ENCODE measurements around the gene CRABP1.

CRABP1 gene

DNA sequence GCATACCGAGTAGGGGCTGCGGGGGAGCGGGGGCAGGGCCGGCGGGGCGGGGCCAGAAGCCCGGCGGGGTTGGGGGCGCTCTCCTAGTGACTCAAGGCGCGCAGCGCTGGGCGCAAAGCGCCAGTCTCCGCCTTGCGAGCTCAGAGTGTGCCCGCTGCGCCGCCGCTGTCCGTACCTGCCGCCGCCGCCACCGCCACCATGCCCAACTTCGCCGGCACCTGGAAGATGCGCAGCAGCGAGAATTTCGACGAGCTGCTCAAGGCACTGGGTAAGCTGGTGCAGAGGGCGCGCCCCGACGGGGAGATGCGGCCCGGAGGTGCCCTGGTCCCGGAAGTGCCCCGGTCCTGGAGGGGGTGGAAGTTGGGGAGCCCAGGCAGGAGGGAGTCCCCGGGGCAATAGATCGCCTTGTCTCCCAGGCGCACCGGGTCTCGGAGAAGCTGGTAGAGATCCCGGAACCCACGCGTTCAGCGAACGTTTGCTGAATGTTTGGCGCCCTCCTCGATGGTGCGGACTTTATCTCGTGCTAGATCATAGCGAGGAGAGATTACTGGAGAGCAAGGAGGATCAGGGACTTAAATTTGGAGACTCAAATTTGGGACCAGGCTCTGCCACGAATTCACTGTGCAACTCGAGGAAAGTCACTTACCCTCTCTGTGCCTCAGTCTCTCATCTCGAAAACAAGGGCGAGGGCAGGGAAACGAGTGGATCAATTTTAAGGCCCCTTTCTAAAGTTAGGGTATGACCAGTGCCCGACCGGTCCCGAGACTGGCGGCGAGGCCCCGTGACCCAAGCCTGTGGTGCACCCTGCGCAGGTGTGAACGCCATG, at the start of gene CRABP1:
CRABP1 (plus strand) TSS at position 123 of the 826 bp plus-strand sequence; CDS start at position 199, 76 bp downstream.
- DNase-seq (ENCODE audit: low read depth in 2 of 2), result no peak

GRCh38 chr15:78291052-78291451, 49.1 kb upstream of the CRABP1 start:
- DNase-seq (ENCODE audit: low read depth in 2 of 2), result no peak

DNA sequence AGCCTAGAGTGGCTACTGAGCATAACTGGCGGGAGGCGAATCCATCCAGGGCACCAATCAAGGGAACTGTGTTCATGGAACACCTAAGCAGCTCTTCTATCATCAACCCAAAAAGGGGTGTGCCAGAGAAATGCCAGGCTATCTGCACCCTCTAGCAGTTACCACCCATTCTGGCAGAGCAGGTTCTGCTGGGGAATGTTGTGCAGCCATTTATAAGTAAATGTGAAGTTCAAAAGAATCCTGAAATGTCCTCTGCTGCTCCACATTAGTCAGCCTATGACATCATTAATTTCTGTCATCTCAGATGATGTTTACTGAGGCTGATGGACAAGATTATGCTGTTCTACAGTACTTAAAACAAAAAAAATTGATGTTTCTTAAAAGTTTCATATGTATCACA, 48.5 kb upstream of the CRABP1 start:
- DNase-seq (ENCODE audit: low read depth in 2 of 2), result no peak

DNA sequence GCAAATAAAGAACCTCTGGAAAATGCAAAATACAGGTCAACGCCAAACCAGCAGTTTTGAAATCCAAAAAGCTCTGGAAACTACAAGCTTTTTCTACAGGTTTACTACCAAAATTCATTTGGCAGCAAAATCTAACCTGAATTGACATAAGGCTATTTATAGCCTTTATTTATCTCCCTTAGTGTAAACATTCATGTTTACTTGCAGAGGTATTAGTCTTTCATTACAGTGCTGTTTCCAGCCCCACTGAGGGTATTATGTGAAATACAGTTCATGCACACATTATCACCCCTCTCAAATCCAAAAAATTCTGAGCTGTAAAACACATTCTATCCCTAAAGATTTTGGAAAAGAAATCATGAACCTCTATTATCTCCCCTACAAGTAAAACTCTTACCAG, 47.9 kb upstream of the CRABP1 start:
- DNase-seq (ENCODE audit: low read depth in 2 of 2), result no peak

DNA sequence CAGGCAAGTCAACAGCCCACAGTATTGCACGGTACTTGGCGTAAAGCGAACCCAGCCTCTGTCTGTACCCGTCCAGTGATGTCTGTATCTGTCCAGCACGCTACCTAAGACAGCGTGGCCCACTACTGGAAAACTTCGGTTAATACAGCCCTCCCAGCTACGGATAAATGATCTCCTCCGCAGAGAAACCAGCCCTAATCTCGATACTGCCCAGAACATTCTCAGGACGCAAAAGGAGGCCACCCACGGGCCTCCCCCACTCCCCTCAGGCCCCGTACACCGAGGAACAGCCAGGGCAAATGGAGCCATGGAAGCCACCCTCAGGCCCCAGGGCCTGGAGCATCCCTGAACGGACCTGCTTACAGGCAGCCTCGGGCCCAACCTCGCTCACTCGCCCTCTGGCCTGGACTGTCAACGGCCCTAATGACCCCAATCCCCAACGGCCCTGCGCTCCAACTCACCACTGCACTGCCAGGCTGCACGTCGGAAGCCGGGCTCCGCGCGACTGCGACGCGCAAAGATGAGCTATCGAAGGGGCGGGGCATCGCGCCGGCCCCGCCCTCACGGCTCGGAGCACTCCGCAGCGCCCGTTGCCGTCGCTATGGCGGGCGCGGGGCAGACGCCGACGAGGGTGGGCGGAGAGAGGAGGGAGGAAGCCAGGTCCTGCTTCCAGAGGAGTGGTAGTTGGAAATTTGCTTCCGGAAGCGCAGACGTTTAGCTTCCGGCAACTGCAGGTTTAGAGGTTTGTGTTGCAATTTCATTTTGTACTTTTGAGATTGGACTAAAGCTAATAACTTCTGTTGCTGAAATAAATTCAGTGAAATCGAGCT, 40.8 kb upstream of the CRABP1 start, which contains the start of gene SKIC8:
SKIC8 (minus strand) TSS at position 509 of the 830 bp plus-strand sequence. CDS start 3,923 bp downstream, outside the sequence.
- peak; percentile 84 to 90 for DNase-seq (ENCODE audit: low read depth in 2 of 2)

DNA sequence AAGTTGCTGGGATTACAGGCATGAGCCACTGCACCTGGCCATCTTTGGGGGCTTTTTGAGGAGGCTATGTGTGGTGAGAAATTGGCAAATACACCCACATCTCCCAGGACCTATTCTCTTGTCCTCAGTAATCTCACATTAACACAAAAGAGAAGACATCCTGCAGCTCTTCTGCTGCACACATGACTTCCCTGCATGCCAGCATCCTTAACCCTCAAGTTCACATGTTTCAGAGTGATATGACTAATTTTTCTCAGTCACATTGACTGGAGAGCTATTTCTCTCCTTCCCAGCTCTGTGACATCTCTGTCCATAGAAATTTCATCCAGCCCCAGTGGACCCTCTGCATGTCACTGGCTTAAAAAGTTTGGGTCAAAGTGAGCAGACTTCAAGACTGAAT, 38.8 kb upstream of the CRABP1 start:
- no peak for DNase-seq (ENCODE audit: low read depth in 2 of 2)

- no peak for DNase-seq (ENCODE audit: low read depth in 2 of 2)
Observed at GRCh38 chr15:78301828-78302227, 38.3 kb upstream of the CRABP1 start.

GRCh38 chr15:78302579-78303312, 37.4 kb upstream of the CRABP1 start:
- DNase-seq (ENCODE audit: low read depth in 2 of 2), result no peak

DNA sequence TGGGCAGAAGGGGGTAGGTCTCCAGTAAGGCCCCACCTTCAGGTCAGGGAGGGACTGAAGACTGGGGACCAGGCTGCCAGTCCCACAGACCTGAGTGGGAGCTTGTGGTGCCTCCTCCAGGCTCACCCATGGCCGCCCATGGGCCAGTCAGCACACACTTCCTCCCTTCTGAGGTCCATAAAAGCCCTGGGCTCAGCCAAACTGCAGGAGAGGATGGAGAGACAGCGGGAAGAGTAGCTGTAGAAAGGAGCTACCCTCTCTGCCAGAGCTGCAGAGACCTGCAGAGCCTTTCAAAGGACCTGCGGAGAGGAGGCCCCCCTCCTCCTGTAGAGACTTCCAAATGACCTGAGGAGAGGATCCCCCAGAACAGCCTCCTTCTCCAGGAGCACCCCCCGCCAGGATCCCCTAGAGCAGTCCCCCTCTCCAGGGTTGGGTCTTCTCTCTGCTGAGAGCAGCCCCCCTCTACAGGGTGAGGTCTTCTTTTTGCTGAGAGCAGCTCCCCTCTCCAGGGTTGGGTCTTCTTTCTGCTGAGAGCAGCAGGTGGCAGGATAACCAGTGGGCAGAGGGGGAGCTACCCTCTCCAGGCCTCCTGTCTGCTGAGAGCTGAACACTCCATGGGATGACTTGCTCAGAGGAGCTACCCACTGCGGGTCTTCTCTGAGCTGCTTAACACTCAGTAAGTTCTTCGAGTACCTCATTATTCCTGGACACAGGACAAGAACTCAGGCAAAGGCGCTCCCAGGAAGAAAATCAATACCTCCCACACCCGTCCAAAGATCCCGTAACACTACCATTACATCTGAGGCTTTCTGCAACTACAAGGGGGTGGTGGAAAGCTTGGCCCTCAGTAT, 35.7 kb upstream of the CRABP1 start:
- no peak for DNase-seq (ENCODE audit: low read depth in 2 of 2)

- DNase-seq (ENCODE audit: low read depth in 2 of 2), result no peak
Observed at GRCh38 chr15:78306176-78306774, 33.9 kb upstream of the CRABP1 start.

DNA sequence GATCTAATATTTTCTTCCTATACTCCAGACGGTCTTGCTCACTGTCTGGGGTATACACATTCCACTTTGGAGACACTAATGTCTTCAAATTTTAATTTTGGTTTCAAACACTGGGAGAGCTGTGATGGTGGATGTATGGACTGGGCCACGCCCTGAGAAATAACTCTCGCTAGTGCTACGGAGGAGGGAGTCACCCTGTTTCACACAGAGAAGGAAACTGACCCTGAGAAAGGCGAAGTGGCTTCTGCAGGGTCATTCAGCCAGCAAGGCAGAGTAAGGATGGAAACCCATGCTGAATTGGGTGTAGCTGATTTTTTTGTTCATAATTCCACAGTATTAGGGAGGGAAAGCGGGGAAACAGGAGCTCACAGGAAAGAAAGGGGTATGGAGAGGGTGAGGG, 32.2 kb upstream of the CRABP1 start:
- no peak for DNase-seq (ENCODE audit: low read depth in 2 of 2)

- peak; percentile 12 to 44 for DNase-seq (ENCODE audit: low read depth in 2 of 2)
Observed at GRCh38 chr15:78308422-78309032, 31.6 kb upstream of the CRABP1 start.

DNA sequence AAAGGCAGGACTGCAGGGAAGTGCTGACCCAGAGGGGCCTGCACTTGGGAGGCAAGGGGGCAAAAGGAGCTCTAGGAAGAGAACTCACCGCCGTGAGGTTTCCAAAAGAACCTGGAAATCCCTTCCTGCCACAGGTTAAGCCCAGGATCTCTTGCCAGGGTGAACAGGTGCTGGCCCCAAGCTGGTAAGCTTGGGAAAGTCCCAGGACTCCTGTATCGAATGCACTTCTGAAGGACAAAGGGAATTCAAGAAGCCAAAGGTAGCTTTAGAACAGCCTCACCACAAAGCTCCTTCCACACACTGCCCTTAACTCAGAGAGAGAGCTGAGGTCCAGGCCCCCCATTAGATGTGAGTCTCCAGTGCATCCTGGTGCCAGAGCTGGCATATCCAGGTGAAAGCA, 28.9 kb upstream of the CRABP1 start:
- DNase-seq (ENCODE audit: low read depth in 2 of 2), result no peak

GRCh38 chr15:78312536-78312935, 27.6 kb upstream of the CRABP1 start:
- no peak for DNase-seq (ENCODE audit: low read depth in 2 of 2)

DNA sequence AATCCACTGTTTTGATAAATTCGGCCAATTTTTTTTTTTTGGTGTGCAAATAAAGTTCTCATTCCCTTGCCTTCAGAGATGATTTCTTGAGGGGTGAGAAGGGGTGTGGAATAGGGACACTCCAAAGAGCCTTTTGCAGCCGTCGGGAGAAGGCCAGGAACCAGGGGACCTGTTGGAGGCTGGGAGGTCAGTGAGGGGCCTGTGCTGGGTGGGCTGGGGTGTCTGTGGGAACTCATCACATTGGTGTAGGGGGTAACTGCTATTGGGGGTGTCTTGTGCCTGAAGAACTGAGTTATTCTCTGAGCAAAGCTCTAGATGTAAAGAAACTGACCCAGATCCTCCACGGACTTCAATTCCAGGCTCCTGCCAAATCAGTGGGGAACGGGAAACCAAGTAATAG, 27.2 kb upstream of the CRABP1 start:
- no peak for DNase-seq (ENCODE audit: low read depth in 2 of 2)

- DNase-seq (ENCODE audit: low read depth in 2 of 2), result no peak
Observed at GRCh38 chr15:78313383-78313782, 26.8 kb upstream of the CRABP1 start.

- DNase-seq (ENCODE audit: low read depth in 2 of 2), result no peak
Observed at GRCh38 chr15:78314181-78314581, 26.0 kb upstream of the CRABP1 start.

DNA sequence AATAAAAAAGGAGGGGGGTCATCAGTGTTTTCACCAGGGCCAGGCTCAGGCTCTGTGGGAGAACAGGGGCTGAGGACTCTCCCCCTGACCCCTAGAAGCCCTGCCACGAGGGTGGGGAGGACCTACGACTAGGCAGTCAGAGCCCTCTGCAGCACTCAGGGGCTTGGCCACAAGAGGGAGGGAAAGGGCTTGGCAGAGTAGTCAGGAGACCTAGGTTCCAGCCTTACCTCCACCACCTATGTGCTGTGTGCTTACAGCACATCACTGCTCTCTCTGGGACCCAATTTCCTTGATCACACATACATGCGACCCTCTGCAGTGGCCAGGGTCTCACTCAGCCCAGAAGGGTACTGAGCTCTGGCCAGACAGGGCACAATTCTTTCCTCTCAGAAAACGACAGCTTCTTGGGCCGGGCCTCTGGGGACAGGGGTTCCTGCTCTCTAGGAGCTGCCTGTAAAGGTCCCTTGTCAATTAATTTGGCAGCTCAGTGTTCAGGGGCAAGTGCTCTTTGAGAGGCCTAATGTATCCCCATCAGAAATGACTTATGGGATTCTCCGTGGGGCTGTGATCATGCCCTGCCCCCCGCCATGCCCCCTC, 24.4 kb upstream of the CRABP1 start:
- no peak for DNase-seq (ENCODE audit: low read depth in 2 of 2)

GRCh38 chr15:78316283-78317083, 23.7 kb upstream of the CRABP1 start:
- DNase-seq (ENCODE audit: low read depth in 2 of 2), result no peak

All from stimulated activated CD4-positive, alpha-beta T cell treated with anti-CD3 and anti-CD28 coated beads, Interleukin-12 subunit alpha, Interleukin-12 subunit beta, amount 100 ng/mL, for 24 hours (primary cell).